ENCODE measurements around the gene AUTS2.

GRCh38 chr7:70693321-70693685, 1095.0 kb downstream of the AUTS2 start:
- TF ChIP-seq EZH2 (IDR thresholded peaks at IDR 0.05; ENCODE audit: borderline replicate concordance, low read depth, low read length), result no peak
- no peak for TF ChIP-seq CTCF (IDR thresholded peaks at IDR 0.05 in 2 of 3, conservative IDR thresholded peaks at IDR 0.05 in 1 of 3; ENCODE audit: insufficient read depth in 2 of 3, low read depth in 1 of 3, low read length in 3 of 3)
- TF ChIP-seq POLR2A (conservative IDR thresholded peaks at IDR 0.05), result no peak
- no peak for TF ChIP-seq ZBTB7A (IDR thresholded peaks at IDR 0.05; ENCODE audit: borderline replicate concordance, control insufficient read depth, low read depth, low read length)
- no peak for TF ChIP-seq POLR2AphosphoS5 (IDR thresholded peaks at IDR 0.05; ENCODE audit: control insufficient read depth, insufficient read depth, low read depth, low read length)
- no peak for TF ChIP-seq EP300 (IDR thresholded peaks at IDR 0.05; ENCODE audit: low read length)
- TF ChIP-seq CBFA2T2 (conservative IDR thresholded peaks at IDR 0.05), result no peak
- no peak for TF ChIP-seq ZNF175 (CRISPR knock-in tag; IDR thresholded peaks at IDR 0.05; ENCODE audit: low read depth)
- no peak for TF ChIP-seq TCF7L2 (IDR thresholded peaks at IDR 0.05; ENCODE audit: low read depth, low read length)
- TF ChIP-seq SAP30 (IDR thresholded peaks at IDR 0.05; ENCODE audit: borderline replicate concordance, insufficient read depth, low read depth, low read length, poor library complexity, severe bottlenecking), result no peak
- TF ChIP-seq ATF3 (IDR thresholded peaks at IDR 0.05), result no peak
- TF ChIP-seq ATF3 (CRISPR knock-in tag; conservative IDR thresholded peaks at IDR 0.05), result no peak
